Measurements from ENCODE around the gene DNAI4.
"Not testable (repeated sequence)": the region's sequence is repeated elsewhere in the genome, so short reads cannot be mapped to it uniquely, and the experiment has no call there.

GRCh38 chr1:66872024-66872423, 52.6 kb downstream of the DNAI4 start:
- TF ChIP-seq CTCF (IDR thresholded peaks at IDR 0.05); POLR2AphosphoS5 (IDR thresholded peaks at IDR 0.05; ENCODE audit: low read depth, low read length); REST (IDR thresholded peaks at IDR 0.05; ENCODE audit: insufficient read depth in 1 of 2, low read depth in 2 of 2, low read length in 1 of 2): not testable (repeated sequence)

Measured in Panc1 (cell line).